ENCODE data around the gene KLK1.

DNA sequence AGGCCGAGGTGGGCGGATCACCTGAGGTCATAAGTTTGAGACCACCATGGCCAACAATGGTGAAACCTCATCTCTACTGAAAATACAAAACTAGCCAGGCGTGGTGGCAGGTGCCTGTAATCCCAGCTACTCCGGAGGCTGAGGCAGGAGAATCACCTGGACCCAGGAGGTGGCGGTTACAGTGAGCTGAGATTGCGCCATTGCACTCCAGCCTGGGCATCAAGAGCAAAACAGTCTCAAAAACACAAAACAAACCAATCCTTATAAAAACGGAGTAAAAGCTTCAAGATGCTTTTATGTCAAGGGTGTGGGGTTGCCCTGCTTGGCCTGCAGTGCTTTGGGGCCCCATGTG is 26.2 kb downstream of the KLK1 start:
- TF ChIP-seq, protein P1, sequence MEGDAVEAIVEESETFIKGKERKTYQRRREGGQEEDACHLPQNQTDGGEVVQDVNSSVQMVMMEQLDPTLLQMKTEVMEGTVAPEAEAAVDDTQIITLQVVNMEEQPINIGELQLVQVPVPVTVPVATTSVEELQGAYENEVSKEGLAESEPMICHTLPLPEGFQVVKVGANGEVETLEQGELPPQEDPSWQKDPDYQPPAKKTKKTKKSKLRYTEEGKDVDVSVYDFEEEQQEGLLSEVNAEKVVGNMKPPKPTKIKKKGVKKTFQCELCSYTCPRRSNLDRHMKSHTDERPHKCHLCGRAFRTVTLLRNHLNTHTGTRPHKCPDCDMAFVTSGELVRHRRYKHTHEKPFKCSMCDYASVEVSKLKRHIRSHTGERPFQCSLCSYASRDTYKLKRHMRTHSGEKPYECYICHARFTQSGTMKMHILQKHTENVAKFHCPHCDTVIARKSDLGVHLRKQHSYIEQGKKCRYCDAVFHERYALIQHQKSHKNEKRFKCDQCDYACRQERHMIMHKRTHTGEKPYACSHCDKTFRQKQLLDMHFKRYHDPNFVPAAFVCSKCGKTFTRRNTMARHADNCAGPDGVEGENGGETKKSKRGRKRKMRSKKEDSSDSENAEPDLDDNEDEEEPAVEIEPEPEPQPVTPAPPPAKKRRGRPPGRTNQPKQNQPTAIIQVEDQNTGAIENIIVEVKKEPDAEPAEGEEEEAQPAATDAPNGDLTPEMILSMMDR (IDR thresholded peaks at IDR 0.05; ENCODE audit: low read depth, low read length): no peak
- no peak for TF ChIP-seq EZH2phosphoT487 (IDR thresholded peaks at IDR 0.05; ENCODE audit: low read depth)
